A549 (cell line): Measurements from ENCODE around the gene SYCP3.

Experiments
- BHLHE40 ChIP-seq: IDR thresholded peaks from 2 replicates; pipeline ENCODE4 v1.6.1; 2012; ENCODE audit warnings: low read depth, low read length, inconsistent platforms
- CBX8 ChIP-seq: fragments of 200-600 bp; sonication (generic); IDR thresholded peaks from 2 replicates; pipeline ENCODE4 v1.6.1; 2016
- CTCF ChIP-seq: fragments of >200 bp; sonication (Bioruptor Twin); formaldehyde crosslinking; IDR thresholded peaks from 3 replicates; pipeline ENCODE4 v1.5.1; 2016
- ELK1 ChIP-seq: fragments of 150-350 bp; IDR thresholded peaks from 2 replicates; pipeline ENCODE4 v1.6.1; 2014; ENCODE audit warnings: low read depth, mild to moderate bottlenecking, low read length
- MAX ChIP-seq: IDR thresholded peaks from 2 replicates; pipeline ENCODE4 v1.6.1; 2012
- PBX3 ChIP-seq: IDR thresholded peaks from 2 replicates; pipeline ENCODE4 v1.6.1; 2012
- POLR2A ChIP-seq: IDR thresholded peaks from 2 replicates; pipeline ENCODE4 v1.6.1; 2012; ENCODE audit warnings: mild to moderate bottlenecking, low read length
- REST ChIP-seq: fragments of 200-600 bp; sonication (generic); IDR thresholded peaks from 2 replicates; pipeline ENCODE4 v1.6.1; 2016; ENCODE audit warnings: antibody characterized with exemption, mild to moderate bottlenecking, moderate library complexity
- RFX5 ChIP-seq: fragments of 450-650 bp; IDR thresholded peaks from 2 replicates; pipeline ENCODE4 v1.7.1; 2014; ENCODE audit warnings: antibody characterized with exemption, mild to moderate bottlenecking, moderate library complexity
- TP53 ChIP-seq: fragments of 250-450 bp; sonication (Bioruptor Pico); IDR thresholded peaks from 2 replicates; pipeline ENCODE4 v1.5.0; 2021; ENCODE audit warnings: mild to moderate bottlenecking, moderate library complexity

- TF ChIP-seq CTCF (no peak), RFX5 (no peak), BHLHE40 (no peak), POLR2A (no peak), TP53 (CRISPR knock-in tag) (no peak), CBX8 (no peak), ELK1 (no peak), MAX (no peak), REST (no peak), PBX3 (no peak)
Observed at GRCh38 chr12:101783838-101784237, 44.6 kb upstream of the SYCP3 start.
